Effector memory CD4-positive, alpha-beta T cell (primary cell): ENCODE results near the gene PEAK3.
A peak's percentile ranks its signal among the peaks of the same experiment; 100 is the strongest.

ENCODE experiments used
- DNase-seq, 3 donors: peaks; one replicate each; pipeline ENCODE4 v3.0.0-alpha.2; 2020
- H3K27ac ChIP-seq: 2 replicates; pipeline ENCODE4 v1.7.0; 2013; ENCODE audit warnings: mild to moderate bottlenecking, low read length, moderate library complexity; ENCODE audit not compliant: insufficient read depth, poor library complexity, severe bottlenecking
- H3K27me3 ChIP-seq: replicated peaks from 2 replicates; pipeline ENCODE4 v1.7.0; 2013; ENCODE audit warnings: mild to moderate bottlenecking, low read length; ENCODE audit not compliant: insufficient read depth, control insufficient read depth, poor library complexity, severe bottlenecking
- H3K36me3 ChIP-seq: 2 replicates; pipeline ENCODE4 v1.7.0; 2013; ENCODE audit warnings: mild to moderate bottlenecking, low read length, moderate library complexity; ENCODE audit not compliant: control insufficient read depth, insufficient read depth
- H3K4me1 ChIP-seq: 2 replicates; pipeline ENCODE4 v1.7.0; 2013; ENCODE audit warnings: low read length, mild to moderate bottlenecking; ENCODE audit not compliant: control insufficient read depth, insufficient read depth, poor library complexity, severe bottlenecking
- H3K4me3 ChIP-seq: 2 replicates; pipeline ENCODE4 v1.7.0; 2013; ENCODE audit warnings: low read length, low read depth, mild to moderate bottlenecking; ENCODE audit not compliant: insufficient read depth, poor library complexity, severe bottlenecking
- H3K9me3 ChIP-seq: 2 replicates; pipeline ENCODE4 v1.7.0; 2013; ENCODE audit warnings: mild to moderate bottlenecking, low read length, moderate library complexity; ENCODE audit not compliant: control insufficient read depth

The PEAK3 gene

DNA sequence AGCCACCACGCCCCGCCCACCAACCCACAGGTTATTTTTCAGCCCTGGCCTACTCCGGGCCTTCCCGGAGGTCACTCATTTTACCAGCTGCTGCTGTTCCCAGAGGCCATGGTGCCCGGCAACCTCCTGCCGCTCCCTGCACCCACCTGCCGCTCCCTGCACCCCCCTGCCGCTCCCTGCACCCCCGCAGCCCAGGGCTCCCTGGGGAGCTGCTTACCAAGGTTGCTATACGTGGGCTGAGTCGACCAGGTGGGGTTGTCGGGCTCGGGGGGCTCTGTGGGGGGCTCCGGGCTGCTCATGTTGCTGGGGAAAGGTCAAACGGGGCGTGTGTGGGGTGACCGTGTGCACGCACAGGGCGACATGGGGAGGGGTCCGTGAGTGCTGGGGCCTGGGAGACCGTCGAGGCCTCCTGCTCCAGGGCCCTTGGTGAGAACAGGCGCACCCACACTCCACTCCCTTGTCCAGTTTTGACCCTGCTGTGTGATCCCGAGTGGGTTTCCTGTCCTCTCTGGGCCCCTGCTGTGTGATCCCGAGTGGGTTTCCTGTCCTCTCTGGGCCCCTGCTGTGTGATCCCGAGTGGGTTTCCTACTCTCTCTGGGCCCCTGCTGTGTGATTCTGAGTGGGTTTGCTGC, 1.2 kb downstream of the PEAK3 start:
- H3K9me3 ChIP-seq = no peaks in the 10 kb centered on the region
- DNase-seq = no peak
- peaks cover 8% of the 10 kb centered on the region for H3K4me1 ChIP-seq
- H3K27me3 ChIP-seq = no peaks in the 10 kb centered on the region
- H3K36me3 ChIP-seq = peaks cover 4% of the 10 kb centered on the region
- no peak overlapping the region for H3K4me3 ChIP-seq
- no peak overlapping the region for H3K27ac ChIP-seq

DNA sequence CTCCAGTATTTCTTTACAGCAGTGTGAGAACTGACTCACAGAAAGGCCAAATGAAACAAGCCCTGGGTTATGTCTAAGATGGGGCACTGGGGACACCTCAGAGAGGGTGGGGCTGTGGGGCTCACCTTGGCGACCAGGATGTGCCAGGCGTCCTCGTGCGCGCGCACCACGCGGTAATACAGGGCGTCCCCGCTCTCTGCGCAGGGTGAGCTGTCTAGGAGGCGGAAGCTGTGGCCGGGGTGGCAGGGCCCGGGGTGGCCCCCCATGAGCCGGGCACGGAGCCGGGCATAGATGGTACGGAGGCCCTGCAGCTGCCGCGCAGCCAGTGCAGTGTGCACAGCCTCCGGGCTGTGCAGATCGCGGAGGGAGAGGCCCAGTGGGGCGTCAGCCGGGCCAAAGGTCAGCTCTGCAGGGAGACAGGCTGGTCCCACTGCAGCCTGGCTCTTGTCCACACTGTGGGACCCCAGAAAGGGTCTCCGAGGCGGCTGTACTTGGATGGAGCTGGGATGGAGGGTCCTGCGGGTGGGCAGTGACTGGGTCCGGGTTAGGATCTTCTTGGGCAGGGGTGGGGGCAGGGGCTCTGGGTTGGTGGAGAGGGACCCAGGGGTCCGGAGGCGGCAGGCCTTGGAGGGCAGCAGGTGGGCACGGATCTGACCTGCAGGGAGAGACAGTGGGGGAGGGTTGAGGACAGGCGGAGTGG, 3.4 kb downstream of the PEAK3 start:
- H3K4me3 ChIP-seq = no peak overlapping the region
- no peaks in the 10 kb centered on the region for H3K9me3 ChIP-seq
- H3K36me3 ChIP-seq = peaks cover 4% of the 10 kb centered on the region
- H3K4me1 ChIP-seq = peaks cover 17% of the 10 kb centered on the region
- DNase-seq = no peak
- no peaks in the 10 kb centered on the region for H3K27me3 ChIP-seq
- no peak overlapping the region for H3K27ac ChIP-seq

- H3K4me3 ChIP-seq = no peak overlapping the region
- no peaks in the 10 kb centered on the region for H3K9me3 ChIP-seq
- DNase-seq = no peak
- peaks cover 26% of the 10 kb centered on the region for H3K4me1 ChIP-seq
- no peaks in the 10 kb centered on the region for H3K27me3 ChIP-seq
- no peak overlapping the region for H3K27ac ChIP-seq
- H3K36me3 ChIP-seq = peaks cover 13% of the 10 kb centered on the region
Observed at GRCh38 chr19:2277138-2277537, 4.8 kb downstream of the PEAK3 start.

DNA sequence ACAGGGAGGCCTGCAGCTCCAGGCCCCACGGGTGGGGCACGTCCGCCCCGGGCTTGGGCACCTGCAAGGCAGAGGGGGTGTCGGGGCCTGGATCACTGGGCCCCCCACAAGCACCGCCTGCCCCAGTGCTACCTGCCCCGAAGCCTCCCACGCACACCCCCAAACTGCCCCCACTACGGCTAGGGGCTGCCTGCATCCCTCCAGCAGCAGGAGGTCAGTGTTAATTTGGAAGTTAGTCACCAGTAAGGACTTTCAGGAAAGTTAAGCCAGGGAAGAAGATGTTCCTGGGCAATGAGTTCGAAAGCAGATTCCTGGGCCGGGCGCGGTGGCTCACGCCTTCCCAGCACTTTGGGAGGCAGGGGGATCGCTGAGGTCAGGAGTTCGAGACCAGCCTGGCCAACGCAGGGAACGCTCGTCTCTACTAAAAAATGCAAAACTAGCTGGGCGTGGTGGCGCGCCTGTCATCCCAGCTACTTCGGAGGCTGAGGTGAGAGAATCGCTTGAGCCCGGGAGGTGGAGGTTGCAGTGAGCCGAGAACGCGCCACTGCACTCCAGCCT, 5.5 kb downstream of the PEAK3 start:
- H3K4me1 ChIP-seq = peaks cover 25% of the 10 kb centered on the region
- no peak overlapping the region for H3K27ac ChIP-seq
- H3K9me3 ChIP-seq = no peaks in the 10 kb centered on the region
- no peak for DNase-seq
- H3K27me3 ChIP-seq = no peaks in the 10 kb centered on the region
- no peak overlapping the region for H3K4me3 ChIP-seq
- peaks cover 16% of the 10 kb centered on the region for H3K36me3 ChIP-seq

DNA sequence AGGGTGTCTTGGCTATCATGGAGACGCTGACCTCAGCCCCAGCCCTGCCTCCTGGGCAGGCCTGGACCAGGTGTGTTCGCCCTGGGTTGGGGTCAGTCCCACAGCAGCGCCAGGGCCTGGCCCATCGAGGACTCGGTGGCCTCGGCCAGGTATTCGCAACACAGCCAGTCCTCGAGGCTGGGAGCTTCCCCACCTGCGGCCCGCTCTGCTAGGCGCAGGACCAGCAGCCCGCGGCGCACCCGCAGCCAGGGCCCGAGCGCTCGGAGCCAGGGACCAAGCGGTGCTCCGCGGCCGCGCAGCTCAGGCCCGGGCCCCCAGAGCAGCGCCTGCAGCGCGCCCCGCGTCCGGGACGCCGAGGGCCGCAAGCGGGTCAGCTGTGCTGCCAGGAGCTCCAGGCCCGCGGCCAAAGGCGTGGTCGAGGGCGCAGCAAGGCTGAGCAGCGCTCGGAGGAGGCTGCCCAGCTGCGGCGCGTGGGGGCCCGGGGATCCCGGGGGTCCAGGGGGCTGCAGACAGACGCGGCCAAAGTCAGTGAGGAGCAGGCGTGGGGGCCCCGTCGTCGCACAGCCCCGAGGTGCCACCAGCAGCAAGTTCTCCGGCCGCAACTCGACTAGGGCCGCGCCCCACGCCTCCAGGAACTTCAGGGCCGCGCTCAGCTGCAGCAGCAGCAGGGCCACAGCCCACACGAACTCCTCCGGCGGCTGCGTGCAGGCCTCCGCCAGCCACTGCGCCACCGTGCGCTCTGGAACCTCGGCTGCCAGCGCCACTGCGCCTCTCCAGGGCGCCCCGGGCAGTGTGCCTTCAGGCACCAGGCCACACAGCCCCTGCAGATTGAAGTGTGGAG, 6.2 kb downstream of the PEAK3 start:
- Histone ChIP-seq H3K4me3 (no peak overlapping the region), H3K9me3 (no peaks in the 10 kb centered on the region), H3K27ac (no peak overlapping the region), H3K27me3 (no peaks in the 10 kb centered on the region), H3K36me3 (peaks cover 17% of the 10 kb centered on the region), H3K4me1 (peaks cover 26% of the 10 kb centered on the region)
- DNase-seq = no peak

DNA sequence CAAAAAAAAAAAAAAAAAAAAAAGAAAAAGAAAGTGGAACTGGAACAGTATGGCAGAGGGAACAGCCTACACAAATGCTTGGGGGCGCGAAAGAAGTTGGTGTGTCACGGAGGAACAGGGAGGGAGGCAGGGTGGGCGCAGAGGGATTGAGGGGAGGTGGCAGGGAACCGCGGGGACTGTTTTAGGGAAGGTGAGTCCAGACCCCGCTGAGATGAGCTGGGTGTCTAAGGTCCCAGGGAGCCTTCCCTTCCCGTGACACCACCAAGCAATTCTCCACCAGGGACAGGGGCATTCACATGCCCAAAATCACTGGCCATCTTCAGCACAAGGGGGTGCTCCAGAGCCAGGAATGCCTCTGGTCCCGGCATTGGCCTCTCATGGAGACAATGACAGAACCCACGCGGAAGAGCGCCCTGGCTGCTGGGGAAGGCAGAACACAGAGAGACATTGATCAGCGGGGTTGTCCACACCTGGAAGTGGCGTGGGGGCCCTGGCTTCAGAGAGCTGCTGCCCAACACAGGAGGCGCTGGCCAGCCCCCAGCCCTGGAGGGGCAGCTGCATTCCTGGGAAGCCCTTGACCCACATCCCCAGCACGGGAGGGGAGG, 6.9 kb downstream of the PEAK3 start:
- Histone ChIP-seq H3K27ac (no peak overlapping the region), H3K4me3 (no peak overlapping the region), H3K9me3 (no peaks in the 10 kb centered on the region), H3K36me3 (peaks cover 17% of the 10 kb centered on the region), H3K27me3 (no peaks in the 10 kb centered on the region), H3K4me1 (peaks cover 26% of the 10 kb centered on the region)
- no peak for DNase-seq

DNA sequence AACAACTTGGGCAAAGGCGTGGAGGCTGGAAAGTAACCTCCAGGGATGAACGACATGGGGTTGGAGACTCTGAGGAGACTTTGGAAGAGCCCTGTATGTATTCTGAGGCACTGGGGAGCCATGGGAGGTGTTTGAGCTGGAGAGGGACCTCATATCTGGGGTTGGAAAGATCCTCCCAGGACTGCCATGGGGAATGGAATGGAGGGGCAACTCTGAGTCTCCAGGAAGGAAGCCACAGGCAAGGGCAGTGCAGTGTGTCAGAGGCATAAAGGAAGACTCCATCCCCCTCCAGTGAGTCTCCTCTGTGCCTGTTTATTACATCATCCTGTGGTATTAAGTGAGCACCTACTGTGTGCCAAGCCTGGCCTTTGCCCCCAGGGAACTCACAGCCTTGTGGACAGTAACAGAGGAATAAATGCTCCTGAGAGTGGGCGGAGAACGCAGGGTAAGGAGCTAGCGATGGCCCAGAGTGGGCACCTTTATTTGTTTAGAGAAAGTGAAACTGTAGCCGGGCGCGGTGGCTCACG, 7.7 kb downstream of the PEAK3 start:
- DNase-seq = no peak
- Histone ChIP-seq H3K4me1 (peaks cover 26% of the 10 kb centered on the region), H3K9me3 (no peaks in the 10 kb centered on the region), H3K27ac (peak overlapping the region; percentile 67), H3K27me3 (no peaks in the 10 kb centered on the region), H3K36me3 (peaks cover 23% of the 10 kb centered on the region), H3K4me3 (no peak overlapping the region)

DNA sequence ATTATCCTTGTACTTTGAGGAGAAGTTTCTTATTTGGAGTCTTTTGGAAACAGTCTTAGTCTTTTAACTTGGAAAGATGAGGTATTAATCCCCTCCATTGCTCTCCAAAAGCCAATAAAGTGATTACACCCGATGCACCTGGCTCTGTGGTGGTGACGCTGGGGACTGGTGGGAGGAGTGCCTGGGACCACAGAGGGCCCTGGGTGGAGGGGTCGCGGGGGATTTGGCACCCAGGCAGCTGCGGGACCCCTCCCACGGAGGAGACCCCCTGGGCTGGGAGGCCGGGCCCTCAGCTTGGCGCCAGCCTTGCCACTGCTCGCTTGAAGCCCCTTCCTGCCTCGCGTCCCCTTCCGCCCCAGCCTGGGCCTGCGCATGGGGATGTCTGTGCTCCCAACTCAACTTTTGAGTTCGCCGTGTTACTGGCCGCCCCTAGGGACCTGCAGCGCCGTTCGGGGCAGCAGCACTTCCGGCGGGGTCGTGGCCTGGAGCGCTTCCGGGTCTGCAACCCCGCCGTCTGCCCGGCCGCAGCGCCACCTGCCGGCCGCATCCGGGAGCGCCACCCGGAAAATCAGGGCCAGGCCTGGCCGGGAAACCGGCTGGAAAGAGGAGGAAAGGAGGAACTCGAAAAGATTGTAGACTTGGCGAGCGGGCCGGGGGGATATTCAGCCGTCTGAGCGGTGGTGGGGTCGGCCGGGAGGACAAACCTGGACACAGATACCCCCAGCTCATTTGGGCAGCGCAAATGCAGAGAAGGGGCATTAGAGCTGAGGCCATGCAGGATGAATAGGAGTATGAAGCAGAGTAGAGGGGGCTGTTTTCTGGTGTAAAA, 8.4 kb downstream of the PEAK3 start:
- H3K4me1 ChIP-seq = peaks cover 26% of the 10 kb centered on the region
- H3K27ac ChIP-seq = peak overlapping the region; percentile 67

More for the DNA sequence above, 8.4 kb downstream of the PEAK3 start:
- Histone ChIP-seq H3K9me3 (no peaks in the 10 kb centered on the region), H3K4me3 (peak overlapping the region; percentile 9), H3K36me3 (peaks cover 23% of the 10 kb centered on the region), H3K27me3 (no peaks in the 10 kb centered on the region)
- DNase-seq = peak; percentile 65 to 75 (median 66)
